ENCODE results near the gene YKT6. TPM values are rescaled to one million over a fixed set of nuclear protein-coding genes. Genes with fewer than 3 reads are reported as not detected.

The YKT6 gene
- total and polyA plus RNA-seq, 4 donors: 28.4 to 82.1 (median 55.9) TPM

DNA sequence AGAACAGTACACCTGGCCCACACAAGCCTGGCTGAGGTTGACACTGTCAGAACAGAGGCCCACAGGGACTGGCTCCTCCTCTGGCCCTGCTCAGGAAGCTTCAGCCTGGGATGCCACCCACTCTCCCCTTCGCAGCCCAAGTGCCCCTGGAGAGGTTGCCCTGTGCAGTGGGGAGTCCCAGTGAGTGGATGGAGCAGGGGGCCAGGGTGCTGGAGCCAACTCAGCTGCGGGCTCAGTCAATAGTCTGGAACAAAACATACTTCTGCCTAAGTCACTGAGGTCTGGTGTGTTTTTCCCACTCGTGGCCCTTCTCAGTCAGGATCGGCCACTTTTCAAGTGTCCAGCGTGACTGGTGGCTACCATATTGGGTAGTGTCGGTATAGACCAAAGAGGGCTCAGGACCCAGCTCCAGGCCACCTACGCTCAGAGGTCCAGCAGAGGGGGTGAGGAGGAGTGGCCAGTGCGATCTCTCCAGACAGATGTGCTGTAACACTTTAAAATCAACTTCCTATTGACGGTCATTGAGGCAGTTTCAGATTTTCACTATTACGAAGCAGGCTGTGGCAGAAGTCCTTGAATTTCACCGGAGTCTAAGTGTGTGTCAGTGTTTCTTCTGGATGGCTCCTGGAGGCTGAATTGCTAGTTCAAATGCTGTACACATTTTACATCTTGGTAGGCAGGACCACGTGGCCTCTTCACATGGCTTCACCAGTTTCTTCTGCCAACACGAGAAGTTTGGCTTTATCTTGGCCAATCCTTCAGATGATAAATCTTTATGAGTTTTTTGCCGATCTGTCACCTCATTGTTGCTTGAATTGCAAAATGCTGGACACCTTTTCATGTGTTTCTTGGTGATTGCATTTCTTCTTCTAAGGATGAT is 10.5 kb upstream of the YKT6 start:
- Histone ChIP-seq H3K36me3 (ENCODE audit: control insufficient read depth in 4 of 4, insufficient read depth in 4 of 4, low read length in 4 of 4) (no peaks in the 10 kb centered on the region), H3K27me3 (ENCODE audit: control insufficient read depth in 3 of 3, insufficient read depth in 3 of 3, low read length in 2 of 3) (peaks cover 0 to 6% (median 0%) of the 10 kb centered on the region in 3 donors), H3K9ac (ENCODE audit: insufficient read depth in 1 of 2, low read length in 2 of 2) (no peak overlapping the region), H3K4me3 (no peak overlapping the region), H3K27ac (ENCODE audit: low read depth in 1 of 2, low read length in 1 of 2) (no peak overlapping the region), H3K4me1 (ENCODE audit: control insufficient read depth in 5 of 5, insufficient read depth in 5 of 5, low read length in 5 of 5) (peaks cover 0 to 13% (median 5%) of the 10 kb centered on the region in 5 donors), H3K9me3 (ENCODE audit: control insufficient read depth in 4 of 4, insufficient read depth in 3 of 4, low read length in 3 of 4) (no peaks in the 10 kb centered on the region)
- ATAC-seq (ENCODE audit: insufficient read depth, low FRiP score) (no peak), DNase-seq (no peak)
- 83 to 85% methylated on average over 14 of the region's 14 CpGs for WGBS, 2 donors
- TF ChIP-seq, protein P1, sequence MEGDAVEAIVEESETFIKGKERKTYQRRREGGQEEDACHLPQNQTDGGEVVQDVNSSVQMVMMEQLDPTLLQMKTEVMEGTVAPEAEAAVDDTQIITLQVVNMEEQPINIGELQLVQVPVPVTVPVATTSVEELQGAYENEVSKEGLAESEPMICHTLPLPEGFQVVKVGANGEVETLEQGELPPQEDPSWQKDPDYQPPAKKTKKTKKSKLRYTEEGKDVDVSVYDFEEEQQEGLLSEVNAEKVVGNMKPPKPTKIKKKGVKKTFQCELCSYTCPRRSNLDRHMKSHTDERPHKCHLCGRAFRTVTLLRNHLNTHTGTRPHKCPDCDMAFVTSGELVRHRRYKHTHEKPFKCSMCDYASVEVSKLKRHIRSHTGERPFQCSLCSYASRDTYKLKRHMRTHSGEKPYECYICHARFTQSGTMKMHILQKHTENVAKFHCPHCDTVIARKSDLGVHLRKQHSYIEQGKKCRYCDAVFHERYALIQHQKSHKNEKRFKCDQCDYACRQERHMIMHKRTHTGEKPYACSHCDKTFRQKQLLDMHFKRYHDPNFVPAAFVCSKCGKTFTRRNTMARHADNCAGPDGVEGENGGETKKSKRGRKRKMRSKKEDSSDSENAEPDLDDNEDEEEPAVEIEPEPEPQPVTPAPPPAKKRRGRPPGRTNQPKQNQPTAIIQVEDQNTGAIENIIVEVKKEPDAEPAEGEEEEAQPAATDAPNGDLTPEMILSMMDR (IDR thresholded peaks at IDR 0.05; ENCODE audit: control extremely low read depth, extremely low read depth): no peak

DNA sequence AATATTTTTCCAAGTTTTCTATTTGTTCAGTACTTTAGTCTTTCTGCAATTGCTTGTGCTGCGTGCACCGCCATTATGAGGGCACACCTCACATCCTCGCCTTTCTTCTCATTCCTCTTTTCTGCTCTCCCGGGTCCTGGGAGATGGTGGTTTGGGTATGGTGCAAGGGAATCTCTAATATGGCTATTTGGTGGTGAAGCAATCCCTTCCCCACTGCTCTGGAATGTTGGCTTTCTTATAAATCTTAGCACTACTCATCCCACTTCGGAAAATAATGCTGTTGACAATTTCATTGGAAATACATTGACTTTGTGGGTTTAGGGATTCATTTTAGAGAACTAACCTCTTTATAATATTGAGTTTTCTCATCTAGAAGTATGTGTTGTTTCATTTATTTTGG is 9.6 kb upstream of the YKT6 start:
- Histone ChIP-seq H3K36me3 (ENCODE audit: control insufficient read depth in 4 of 4, insufficient read depth in 4 of 4, low read length in 4 of 4) (no peaks in the 10 kb centered on the region), H3K4me3 (no peak overlapping the region), H3K4me1 (ENCODE audit: control insufficient read depth in 5 of 5, insufficient read depth in 5 of 5, low read length in 5 of 5) (peaks cover 0 to 13% (median 5%) of the 10 kb centered on the region in 5 donors), H3K27me3 (ENCODE audit: control insufficient read depth in 3 of 3, insufficient read depth in 3 of 3, low read length in 2 of 3) (peaks cover 0 to 6% (median 0%) of the 10 kb centered on the region in 3 donors), H3K9ac (ENCODE audit: insufficient read depth in 1 of 2, low read length in 2 of 2) (no peak overlapping the region), H3K9me3 (ENCODE audit: control insufficient read depth in 4 of 4, insufficient read depth in 3 of 4, low read length in 3 of 4) (no peaks in the 10 kb centered on the region), H3K27ac (ENCODE audit: low read depth in 1 of 2, low read length in 1 of 2) (no peak overlapping the region)
- ATAC-seq (ENCODE audit: insufficient read depth, low FRiP score) (no peak), DNase-seq (no peak)
- TF ChIP-seq, protein P1 (IDR thresholded peaks at IDR 0.05; ENCODE audit: control extremely low read depth, extremely low read depth): no peak
- WGBS, 2 donors: 80 to 85% methylated on average over 5 of the region's 5 CpGs

DNA sequence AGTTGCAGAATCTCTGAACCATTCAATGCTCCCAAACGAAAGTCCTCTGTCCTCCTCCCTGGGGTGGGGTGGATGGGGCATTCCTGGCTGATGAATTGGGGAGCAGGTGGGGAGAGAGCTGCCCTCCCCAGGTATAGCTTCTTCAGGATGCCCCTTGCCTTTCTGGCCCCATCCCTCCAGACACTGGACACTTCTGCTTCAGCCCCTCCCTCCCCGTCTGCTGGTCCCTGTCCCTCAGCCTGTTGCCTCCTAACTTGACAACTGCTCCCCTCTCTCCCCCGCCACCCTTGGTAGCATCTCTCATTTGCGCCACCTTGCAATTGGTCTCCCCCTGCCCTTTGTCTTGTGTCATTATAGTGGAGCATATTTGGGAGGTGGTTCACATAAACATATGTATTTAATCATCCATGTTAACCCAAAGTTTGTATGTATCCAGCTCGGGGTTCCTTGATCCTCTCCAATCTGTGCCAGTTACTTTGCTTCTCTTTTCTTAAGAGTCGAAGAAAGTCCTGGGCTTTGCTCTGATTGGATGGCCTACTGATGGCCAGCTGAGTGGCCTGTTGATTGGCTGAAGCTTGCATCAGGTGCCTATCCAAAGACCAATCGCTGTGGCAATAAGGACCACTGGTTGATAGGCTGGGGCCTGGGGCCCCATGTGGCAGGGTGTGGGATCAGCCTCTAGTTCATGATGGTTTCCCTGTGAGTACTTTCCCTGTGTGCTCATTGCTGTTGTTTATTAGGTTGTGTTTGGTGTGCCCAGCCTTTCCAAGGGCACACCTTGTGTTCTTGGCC is 7.6 kb upstream of the YKT6 start:
- DNase-seq (no peak), ATAC-seq (ENCODE audit: insufficient read depth, low FRiP score) (no peak)
- WGBS, 2 donors: 89 to 93% methylated on average over 7 of the region's 7 CpGs
- H3K27ac ChIP-seq (ENCODE audit: low read depth in 1 of 2, low read length in 1 of 2): no peak overlapping the region
- peaks cover 0 to 6% (median 4%) of the 10 kb centered on the region in 3 donors for H3K27me3 ChIP-seq (ENCODE audit: control insufficient read depth in 3 of 3, insufficient read depth in 3 of 3, low read length in 2 of 3)
- no peak overlapping the region for H3K4me3 ChIP-seq
- peaks cover 0 to 4% (median 0%) of the 10 kb centered on the region in 5 donors for H3K4me1 ChIP-seq (ENCODE audit: control insufficient read depth in 5 of 5, insufficient read depth in 5 of 5, low read length in 5 of 5)
- H3K9ac ChIP-seq (ENCODE audit: insufficient read depth in 1 of 2, low read length in 2 of 2): no peak overlapping the region
- no peaks in the 10 kb centered on the region for H3K36me3 ChIP-seq (ENCODE audit: control insufficient read depth in 4 of 4, insufficient read depth in 4 of 4, low read length in 4 of 4)
- TF ChIP-seq, protein P1 (IDR thresholded peaks at IDR 0.05; ENCODE audit: control extremely low read depth, extremely low read depth): no peak
- no peaks in the 10 kb centered on the region for H3K9me3 ChIP-seq (ENCODE audit: control insufficient read depth in 4 of 4, insufficient read depth in 3 of 4, low read length in 3 of 4)

Measured in lung (tissue), 12 donors.